Neural progenitor cell (in vitro differentiated cells): Measurements from ENCODE around the gene SYNDIG1.

Experiments used
- EZH2 ChIP-seq: fragments of 200-600 bp; sonication (generic); IDR thresholded peaks from 2 replicates; pipeline ENCODE4 v1.6.1; 2017; ENCODE audit warnings: antibody characterized with exemption, mild to moderate bottlenecking, moderate library complexity
- EZH2phosphoT487 ChIP-seq: fragments of 200-600 bp; sonication (generic); IDR thresholded peaks from 2 replicates; pipeline ENCODE4 v1.6.1; 2017; ENCODE audit warnings: antibody characterized with exemption
- TF ChIP-seq, protein P1 (sequence below): fragments of 200-600 bp; sonication (generic); IDR thresholded peaks from 2 replicates; pipeline ENCODE4 v1.5.1; 2017; ENCODE audit warnings: antibody characterized with exemption, mild to moderate bottlenecking

DNA sequence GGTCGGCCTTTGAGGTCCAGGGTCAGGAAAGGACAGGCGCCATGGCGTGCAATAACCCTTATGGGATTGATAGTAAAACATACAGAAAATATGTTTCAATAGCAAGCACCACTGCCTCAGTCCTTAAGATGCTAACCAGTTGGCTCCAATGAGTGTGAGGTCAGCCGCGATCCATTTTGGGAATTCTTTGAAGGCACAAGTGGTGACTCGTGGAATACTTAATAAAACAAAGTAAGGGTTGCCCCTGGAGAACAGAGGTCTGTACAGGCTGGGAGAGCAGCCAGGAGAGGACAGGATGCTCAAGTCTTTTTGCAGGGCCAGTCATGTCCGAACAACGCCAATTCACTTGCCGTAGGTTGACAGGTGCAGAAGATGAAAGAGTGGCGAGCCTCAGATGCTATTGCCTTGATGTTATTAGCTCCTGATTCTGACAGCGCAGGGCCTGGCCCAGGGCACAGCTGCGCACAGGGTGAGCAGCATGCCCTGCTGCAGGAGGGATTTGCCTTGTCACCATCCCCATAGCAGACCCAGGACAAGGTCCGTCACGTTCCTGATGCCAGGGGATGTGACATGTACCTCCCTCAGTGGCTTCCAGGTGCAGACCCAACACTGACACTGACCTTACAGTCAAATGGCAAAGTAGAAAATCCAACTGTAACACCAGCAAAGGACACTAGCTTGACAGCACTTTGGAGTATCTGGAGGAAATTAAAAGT, 21.8 kb downstream of the SYNDIG1 start:
- TF ChIP-seq, protein P1, sequence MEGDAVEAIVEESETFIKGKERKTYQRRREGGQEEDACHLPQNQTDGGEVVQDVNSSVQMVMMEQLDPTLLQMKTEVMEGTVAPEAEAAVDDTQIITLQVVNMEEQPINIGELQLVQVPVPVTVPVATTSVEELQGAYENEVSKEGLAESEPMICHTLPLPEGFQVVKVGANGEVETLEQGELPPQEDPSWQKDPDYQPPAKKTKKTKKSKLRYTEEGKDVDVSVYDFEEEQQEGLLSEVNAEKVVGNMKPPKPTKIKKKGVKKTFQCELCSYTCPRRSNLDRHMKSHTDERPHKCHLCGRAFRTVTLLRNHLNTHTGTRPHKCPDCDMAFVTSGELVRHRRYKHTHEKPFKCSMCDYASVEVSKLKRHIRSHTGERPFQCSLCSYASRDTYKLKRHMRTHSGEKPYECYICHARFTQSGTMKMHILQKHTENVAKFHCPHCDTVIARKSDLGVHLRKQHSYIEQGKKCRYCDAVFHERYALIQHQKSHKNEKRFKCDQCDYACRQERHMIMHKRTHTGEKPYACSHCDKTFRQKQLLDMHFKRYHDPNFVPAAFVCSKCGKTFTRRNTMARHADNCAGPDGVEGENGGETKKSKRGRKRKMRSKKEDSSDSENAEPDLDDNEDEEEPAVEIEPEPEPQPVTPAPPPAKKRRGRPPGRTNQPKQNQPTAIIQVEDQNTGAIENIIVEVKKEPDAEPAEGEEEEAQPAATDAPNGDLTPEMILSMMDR, result no peak
- TF ChIP-seq EZH2phosphoT487 (no peak), EZH2 (no peak)
